Heart left ventricle (tissue), 16 donors: ENCODE results near the gene ZNF516. TPM values are rescaled to one million over a fixed set of nuclear protein-coding genes. Genes with fewer than 3 reads are reported as not detected.

Experiments used
- ATAC-seq, 4 donors: fragments of 200-7000 bp; cut with Tn5 transposase; one replicate each; pipeline ENCODE4 v1.9.1; 2020 to 2022; ENCODE audit warnings: moderate library complexity in 4 of 4, mild to moderate bottlenecking in 3 of 4, moderate number of reproducible peaks in 1 of 4
- DNase-seq, 5 donors: peaks; one replicate each; pipeline ENCODE4 v3.0.0-alpha.2; 2020
- H3K27ac ChIP-seq, 12 donors: fragments of 200-600 bp; sonication (generic) in 4 of 12; one replicate each; pipeline versions ENCODE4 v1.5.0 to v1.8.0; 2016 to 2022; ENCODE audit warnings: mild to moderate bottlenecking in 2 of 12
- H3K27me3 ChIP-seq, 9 donors: fragments of 200-600 bp; sonication (generic) in 2 of 9; one replicate each; pipeline versions ENCODE4 v1.5.1 to v1.8.0; 2016 to 2022; ENCODE audit warnings: mild to moderate bottlenecking in 3 of 9
- H3K36me3 ChIP-seq, 9 donors: fragments of 200-600 bp; sonication (generic) in 2 of 9; one replicate each; pipeline versions ENCODE4 v1.5.0 to v1.8.0; 2018 to 2022; ENCODE audit warnings: mild to moderate bottlenecking in 2 of 9
- H3K4me1 ChIP-seq, 12 donors: fragments of 200-600 bp; sonication (generic) in 4 of 12; one replicate each; pipeline versions ENCODE4 v1.5.0 to v1.8.0; 2016 to 2022; ENCODE audit warnings: mild to moderate bottlenecking in 3 of 12
- H3K4me3 ChIP-seq, 12 donors: fragments of 200-600 bp; sonication (generic) in 4 of 12; one replicate each; pipeline versions ENCODE4 v1.5.0 to v1.8.0; 2017 to 2022; ENCODE audit warnings: mild to moderate bottlenecking in 9 of 12, moderate library complexity in 4 of 12
- H3K9me3 ChIP-seq, 12 donors: fragments of 200-600 bp; sonication (generic) in 4 of 12; one replicate each; pipeline versions ENCODE4 v1.5.0 to v1.8.0; 2016 to 2022; ENCODE audit warnings: mild to moderate bottlenecking in 1 of 12
- POLR2A ChIP-seq, 2 donors: fragments of 450-650 bp; IDR thresholded peaks; one replicate each; pipeline ENCODE4 v1.6.1; 2017; ENCODE audit warnings: antibody characterized with exemption in 2 of 2, mild to moderate bottlenecking in 2 of 2, moderate library complexity in 2 of 2
- WGBS, 4 donors: extraction: QIAGEN DNeasy Blood & Tissue Kit in 2 of 4; methylation state at CpG; one replicate each; pipeline versions ENCODE4 v1.1.5 to v1.1.7; 2013 to 2018; 5-methylcytosine and 5-hydroxymethylcytosine counted together
- intact Hi-C, 10 donors: fragments of 100-400 bp; cut with DNase I; formaldehyde crosslinking; loops; one replicate each; pipeline versions ENCODE4 v1.11.1 to v1.14.2; 2022
- polyA plus RNA-seq, 2 donors: library from polyadenylated mRNA; stranded (reverse); fragments of 200-250 nt; gene quantifications; one replicate each; pipeline ENCODE4 v1.2.3, GENCODE V29; 2013
- total RNA-seq, 9 donors: library from RNA; depleted of rRNA in 2 of 9; stranded (reverse); fragments of >200 nt in 2 of 9; fragmentation: NEBNext Ultra II Directional in 3 of 9; extraction: Animal tissue kit (Norgen Biotek cat#: 25700) in 3 of 9; gene quantifications; one replicate each; pipeline versions ENCODE4 v1.1.0 to v1.2.4, GENCODE V29; 2016 to 2023
- TF ChIP-seq, protein P1 (sequence below), 12 donors: fragments of 200-600 bp; sonication (generic) in 4 of 12; IDR thresholded peaks; one replicate each; pipeline versions ENCODE4 v1.5.0 to v1.8.0; 2018 to 2022; ENCODE audit warnings: antibody characterized with exemption in 12 of 12, mild to moderate bottlenecking in 5 of 12
- donor health status: ischemic (EF 13 %, LVEDD 7.1; RV severe dilation, severe dysfunction).
- donor health status: healthy with polysubstance abuse.
- donor health status: DM: no; HTN: yes; CAD: no.
- donor health status: DM: no; HTN: no; CAD: no.
- donor health status: ischemic (EF 25% LVEDD 6.9; RV normal size, moderate dysfunction).
- donor health status: ischemic (EF 25% LVEDD 5.7; RV mildly dilated, moderate dysfunction).
- donor health status: healthy.
- donor health status: DM: yes; HTN: yes; CAD: no.
- donor health status: ischemic (EF 35%, LVEDD 5.7; RV mildly dilated, moderate dysfunction).
- donor health status: nonischemic (EF 11% LVEDD 7.7; RV severe dilation, severe dysfunction).
- donor health status: DM: yes; HTN: yes; CAD: no.
- donor health status: PGD.
- donor health status: ischemic (EF 29% LVEDD 5.4; RV normal size, mild dysfunction).
- donor health status: nonischemic (EF 23%, LVEDD 6.1; RV moderate dilation, normal function).

Gene ZNF516
- total and polyA plus RNA-seq, 11 donors, result 4.8 to 24.8 (median 14.6) TPM

DNA sequence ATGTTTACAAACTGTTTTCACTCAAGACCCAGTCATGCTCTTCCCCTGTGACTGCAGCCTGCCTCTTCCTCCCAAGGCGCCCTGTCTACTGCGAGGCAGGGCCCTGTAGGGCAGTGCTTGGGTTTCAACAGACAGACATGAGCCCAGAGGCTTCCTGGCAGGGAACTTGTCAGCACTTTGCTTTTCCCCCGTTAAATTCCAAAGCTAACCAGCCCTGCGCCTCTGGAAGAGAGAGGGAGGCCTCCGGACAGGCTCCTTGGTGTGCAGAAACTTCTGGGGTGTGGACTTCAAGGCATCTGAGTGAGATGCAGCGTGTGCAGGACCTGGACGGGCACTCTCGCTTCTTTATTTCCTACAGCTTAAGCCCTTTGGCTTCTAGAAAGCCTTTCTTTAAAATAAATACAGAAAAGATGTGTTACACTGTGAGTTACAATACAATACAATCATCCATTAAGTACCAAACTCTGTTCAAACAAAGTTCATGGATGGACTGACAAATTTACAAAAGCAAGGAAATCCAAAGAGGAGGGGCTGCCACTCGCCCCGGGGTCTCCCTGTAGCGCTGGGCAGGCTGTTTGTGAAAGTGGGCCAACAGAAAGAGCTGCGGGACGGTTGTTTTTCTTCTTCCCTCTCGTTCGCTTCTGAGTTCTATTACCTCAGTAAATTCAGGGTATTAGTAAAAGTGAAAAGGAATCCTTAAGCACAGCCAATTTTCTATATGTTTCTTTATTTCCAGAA is 8.8 kb upstream of the ZNF516 start:
- H3K27me3 ChIP-seq, result no peaks in the 10 kb centered on the region
- H3K4me1 ChIP-seq, result peaks cover 0 to 39% (median 0%) of the 10 kb centered on the region in 12 donors
- intact Hi-C loops, result no loop called here
- no peaks in the 10 kb centered on the region for H3K36me3 ChIP-seq
- no peak for TF ChIP-seq POLR2A (IDR thresholded peaks at IDR 0.05)
- TF ChIP-seq, protein P1, sequence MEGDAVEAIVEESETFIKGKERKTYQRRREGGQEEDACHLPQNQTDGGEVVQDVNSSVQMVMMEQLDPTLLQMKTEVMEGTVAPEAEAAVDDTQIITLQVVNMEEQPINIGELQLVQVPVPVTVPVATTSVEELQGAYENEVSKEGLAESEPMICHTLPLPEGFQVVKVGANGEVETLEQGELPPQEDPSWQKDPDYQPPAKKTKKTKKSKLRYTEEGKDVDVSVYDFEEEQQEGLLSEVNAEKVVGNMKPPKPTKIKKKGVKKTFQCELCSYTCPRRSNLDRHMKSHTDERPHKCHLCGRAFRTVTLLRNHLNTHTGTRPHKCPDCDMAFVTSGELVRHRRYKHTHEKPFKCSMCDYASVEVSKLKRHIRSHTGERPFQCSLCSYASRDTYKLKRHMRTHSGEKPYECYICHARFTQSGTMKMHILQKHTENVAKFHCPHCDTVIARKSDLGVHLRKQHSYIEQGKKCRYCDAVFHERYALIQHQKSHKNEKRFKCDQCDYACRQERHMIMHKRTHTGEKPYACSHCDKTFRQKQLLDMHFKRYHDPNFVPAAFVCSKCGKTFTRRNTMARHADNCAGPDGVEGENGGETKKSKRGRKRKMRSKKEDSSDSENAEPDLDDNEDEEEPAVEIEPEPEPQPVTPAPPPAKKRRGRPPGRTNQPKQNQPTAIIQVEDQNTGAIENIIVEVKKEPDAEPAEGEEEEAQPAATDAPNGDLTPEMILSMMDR (IDR thresholded peaks at IDR 0.05), result no peak
- H3K9me3 ChIP-seq, result no peaks in the 10 kb centered on the region
- no peak overlapping the region for H3K4me3 ChIP-seq
- ATAC-seq, result peak in 1 of 4 donors; percentile 57
- 74 to 78% (median 76%) methylated on average over 15 of the region's 15 CpGs for WGBS, 4 donors
- DNase-seq, result peak in 1 of 5 donors; percentile 52
- H3K27ac ChIP-seq, result peak overlapping the region in 1 of 12 donors; percentile 73

GRCh38 chr18:76502551-76502950 is 7.5 kb upstream of the ZNF516 start:
- no peak for DNase-seq
- WGBS, 4 donors, result 91 to 93% (median 92%) methylated on average over 7 of the region's 7 CpGs
- H3K27me3 ChIP-seq, result no peaks in the 10 kb centered on the region
- intact Hi-C loops, result no loop called here
- peaks cover 0 to 50% (median 0%) of the 10 kb centered on the region in 12 donors for H3K4me1 ChIP-seq
- TF ChIP-seq, protein P1 (IDR thresholded peaks at IDR 0.05), result no peak
- no peak for TF ChIP-seq POLR2A (IDR thresholded peaks at IDR 0.05)
- H3K9me3 ChIP-seq, result no peaks in the 10 kb centered on the region
- H3K27ac ChIP-seq, result peak overlapping the region in 1 of 12 donors; percentile 73
- ATAC-seq, result no peak
- no peak overlapping the region for H3K4me3 ChIP-seq
- H3K36me3 ChIP-seq, result no peaks in the 10 kb centered on the region

- DNase-seq (no peak), ATAC-seq (no peak)
- no peaks in the 10 kb centered on the region for H3K36me3 ChIP-seq
- H3K4me1 ChIP-seq, result peaks cover 0 to 45% (median 2%) of the 10 kb centered on the region in 12 donors
- no peaks in the 10 kb centered on the region for H3K9me3 ChIP-seq
- H3K4me3 ChIP-seq, result no peak overlapping the region
- H3K27ac ChIP-seq, result peak overlapping the region in 1 of 12 donors; percentile 75
- intact Hi-C loops, result loop anchor here in 4 of 10 donors (5.0 to 10.0 kb wide), 5 partner anchors 63 to 2002 kb away; partner anchors contain the start of gene CNDP2 (in 1 of the 4)
- 76 to 80% (median 79%) methylated on average over 10 of the region's 10 CpGs for WGBS, 4 donors
- no peak for TF ChIP-seq POLR2A (IDR thresholded peaks at IDR 0.05)
- TF ChIP-seq, protein P1 (IDR thresholded peaks at IDR 0.05), result no peak
- no peaks in the 10 kb centered on the region for H3K27me3 ChIP-seq
Observed at GRCh38 chr18:76499637-76500340, 4.7 kb upstream of the ZNF516 start.

- H3K9me3 ChIP-seq, result no peaks in the 10 kb centered on the region
- intact Hi-C loops, result loop anchor here in 4 of 10 donors (5.0 to 10.0 kb wide), 5 partner anchors 63 to 2002 kb away; partner anchors contain the start of gene CNDP2 (in 1 of the 4)
Observed at GRCh38 chr18:76499021-76499420, 4.0 kb upstream of the ZNF516 start.

More at GRCh38 chr18:76499021-76499420, 4.0 kb upstream of the ZNF516 start:
- H3K36me3 ChIP-seq, result no peaks in the 10 kb centered on the region
- ATAC-seq (no peak), DNase-seq (no peak)
- peak overlapping the region in 1 of 12 donors; percentile 75 for H3K27ac ChIP-seq
- H3K4me1 ChIP-seq, result peaks cover 0 to 40% (median 4%) of the 10 kb centered on the region in 12 donors
- TF ChIP-seq POLR2A (IDR thresholded peaks at IDR 0.05), result no peak
- TF ChIP-seq, protein P1 (IDR thresholded peaks at IDR 0.05), result no peak
- no peak overlapping the region for H3K4me3 ChIP-seq
- 80 to 85% (median 83%) methylated on average over 8 of the region's 8 CpGs for WGBS, 4 donors
- H3K27me3 ChIP-seq, result no peaks in the 10 kb centered on the region
